Activated T-helper 1 cell treated with Interleukin-2 at 50 U/mL for 16 hours (primary cell): Measurements from ENCODE around the gene ABCG4.
A peak's percentile ranks its signal among the peaks of the same experiment; 100 is the strongest.
"Not testable (repeated sequence)": the region's sequence is repeated elsewhere in the genome, so short reads cannot be mapped to it uniquely, and the experiment has no call there.

ENCODE experiments used
- DNase-seq: peaks from one replicate; pipeline ENCODE4 v3.0.0-alpha.2; 2020; ENCODE audit warnings: low read depth

The ABCG4 gene

GRCh38 chr11:119116235-119116594 lies 32.6 kb upstream of the ABCG4 start:
- no peak for DNase-seq

GRCh38 chr11:119116601-119117000 lies 32.3 kb upstream of the ABCG4 start:
- DNase-seq: no peak

GRCh38 chr11:119117004-119117706 lies 31.7 kb upstream of the ABCG4 start:
- DNase-seq: no peak

GRCh38 chr11:119118227-119118626 lies 30.6 kb upstream of the ABCG4 start:
- DNase-seq: no peak

- no peak for DNase-seq
Measured at GRCh38 chr11:119118946-119119345, 29.9 kb upstream of the ABCG4 start.

GRCh38 chr11:119120639-119121007 lies 28.2 kb upstream of the ABCG4 start:
- no peak for DNase-seq

GRCh38 chr11:119121008-119121810 lies 27.6 kb upstream of the ABCG4 start, which contains the start of gene HINFP:
HINFP (plus strand) TSS chr11:119121580; CDS start chr11:119126945, 5,365 bp downstream.
- DNase-seq: peak; percentile 100

GRCh38 chr11:119121811-119122124 lies 27.1 kb upstream of the ABCG4 start:
- DNase-seq: no peak

- no peak for DNase-seq
Measured at GRCh38 chr11:119125821-119126220, 23.0 kb upstream of the ABCG4 start.

- DNase-seq: no peak
Measured at GRCh38 chr11:119126675-119127268, 22.1 kb upstream of the ABCG4 start.

GRCh38 chr11:119130662-119131061 lies 18.2 kb upstream of the ABCG4 start:
- DNase-seq: no peak

GRCh38 chr11:119134389-119134978 lies 14.4 kb upstream of the ABCG4 start:
- DNase-seq: no peak

- not testable (repeated sequence) for DNase-seq
Measured at GRCh38 chr11:119139276-119139675, 9.6 kb upstream of the ABCG4 start.

GRCh38 chr11:119144825-119145486 lies 3.9 kb upstream of the ABCG4 start:
- DNase-seq: no peak

- no peak for DNase-seq
Measured at GRCh38 chr11:119145551-119145950, 3.3 kb upstream of the ABCG4 start.

GRCh38 chr11:119147604-119148333 lies 1.1 kb upstream of the ABCG4 start:
- DNase-seq: no peak

GRCh38 chr11:119148720-119149017 lies 183 bp upstream of the ABCG4 start:
- no peak for DNase-seq

GRCh38 chr11:119149786-119150275 lies 979 bp downstream of the ABCG4 start:
- DNase-seq: no peak

- no peak for DNase-seq
Measured at GRCh38 chr11:119152043-119152442, 3.2 kb downstream of the ABCG4 start.

- DNase-seq: no peak
Measured at GRCh38 chr11:119152604-119153003, 3.8 kb downstream of the ABCG4 start.

GRCh38 chr11:119153049-119153818 lies 4.4 kb downstream of the ABCG4 start:
- no peak for DNase-seq
